Mucosa of descending colon (tissue), 3 donors: ENCODE results near the gene HYPK. TPM values are rescaled to one million over a fixed set of nuclear protein-coding genes. Genes with fewer than 3 reads are reported as not detected.

ENCODE experiments used
- ATAC-seq: fragments of 200-7000 bp; cut with Tn5 transposase; one replicate; pipeline ENCODE4 v1.9.1; 2020; ENCODE audit warnings: mild to moderate bottlenecking, moderate library complexity
- DNase-seq, 3 donors: peaks; one replicate each; pipeline ENCODE4 v3.0.0-alpha.2; 2020
- H3K36me3 ChIP-seq: fragments of 200-600 bp; one replicate; pipeline ENCODE4 v1.8.0; 2021; ENCODE audit warnings: low read depth, mild to moderate bottlenecking
- H3K4me1 ChIP-seq: fragments of 200-600 bp; one replicate; pipeline ENCODE4 v1.8.0; 2021; ENCODE audit warnings: low read depth, mild to moderate bottlenecking
- H3K4me3 ChIP-seq: fragments of 200-600 bp; one replicate; pipeline ENCODE4 v1.8.0; 2021; ENCODE audit warnings: mild to moderate bottlenecking
- H3K9me3 ChIP-seq: fragments of 200-600 bp; one replicate; pipeline ENCODE4 v1.8.0; 2021; ENCODE audit warnings: mild to moderate bottlenecking
- intact Hi-C, 2 donors: fragments of 100-400 bp; cut with DNase I in 1 of 2; cut with micrococcal nuclease in 1 of 2; formaldehyde crosslinking; loops; one replicate each; pipeline versions ENCODE4 v1.11.0 to v1.11.1; 2022; cut with DNase I, micrococcal nuclease
- total RNA-seq, 3 donors: library from RNA; stranded (reverse); fragmentation: NEBNext Ultra II Directional in 2 of 3; extraction: Animal tissue kit (Norgen Biotek cat#: 25700) in 2 of 3; gene quantifications; one replicate each; pipeline versions ENCODE4 v1.2.1 to v1.2.4, GENCODE V29; 2021 to 2023
- TF ChIP-seq, protein P1 (sequence below): fragments of 200-600 bp; IDR thresholded peaks from one replicate; pipeline ENCODE4 v1.8.0; 2022; ENCODE audit warnings: antibody characterized with exemption, mild to moderate bottlenecking
- donor health status: DM: no; HTN: no; CAD: no; lungs with moderate emphysema.
- donor health status: DM: no; HTN: no; CAD: no.
- donor health status: DM: no; HTN: yes; CAD: no.

HYPK gene
- total RNA-seq, 3 donors from 2014 or later: 10.4 to 15.5 (median 13.8) TPM

DNA sequence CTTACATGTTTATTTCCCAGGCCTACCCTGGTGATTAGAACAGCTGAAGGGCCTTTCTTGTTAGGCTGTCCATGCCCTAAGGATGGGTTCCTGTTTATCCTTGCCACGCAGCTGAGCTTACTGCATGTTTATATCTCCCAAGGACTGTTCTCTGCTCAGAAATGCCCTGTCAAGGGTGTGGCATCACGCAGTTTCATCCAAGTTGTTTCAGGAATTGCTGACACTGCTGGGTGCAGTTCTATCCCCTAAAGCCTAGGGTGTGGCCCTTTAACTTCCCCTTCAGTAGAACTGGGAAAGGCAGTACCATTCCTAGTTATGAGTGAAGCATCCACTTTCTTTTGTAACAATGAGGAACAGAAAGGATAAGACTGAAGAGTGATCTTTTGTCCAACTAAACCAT lies 28.6 kb upstream of the HYPK start:
- H3K4me3 ChIP-seq: no peak overlapping the region
- H3K36me3 ChIP-seq: peaks cover 15% of the 10 kb centered on the region
- TF ChIP-seq, protein P1, sequence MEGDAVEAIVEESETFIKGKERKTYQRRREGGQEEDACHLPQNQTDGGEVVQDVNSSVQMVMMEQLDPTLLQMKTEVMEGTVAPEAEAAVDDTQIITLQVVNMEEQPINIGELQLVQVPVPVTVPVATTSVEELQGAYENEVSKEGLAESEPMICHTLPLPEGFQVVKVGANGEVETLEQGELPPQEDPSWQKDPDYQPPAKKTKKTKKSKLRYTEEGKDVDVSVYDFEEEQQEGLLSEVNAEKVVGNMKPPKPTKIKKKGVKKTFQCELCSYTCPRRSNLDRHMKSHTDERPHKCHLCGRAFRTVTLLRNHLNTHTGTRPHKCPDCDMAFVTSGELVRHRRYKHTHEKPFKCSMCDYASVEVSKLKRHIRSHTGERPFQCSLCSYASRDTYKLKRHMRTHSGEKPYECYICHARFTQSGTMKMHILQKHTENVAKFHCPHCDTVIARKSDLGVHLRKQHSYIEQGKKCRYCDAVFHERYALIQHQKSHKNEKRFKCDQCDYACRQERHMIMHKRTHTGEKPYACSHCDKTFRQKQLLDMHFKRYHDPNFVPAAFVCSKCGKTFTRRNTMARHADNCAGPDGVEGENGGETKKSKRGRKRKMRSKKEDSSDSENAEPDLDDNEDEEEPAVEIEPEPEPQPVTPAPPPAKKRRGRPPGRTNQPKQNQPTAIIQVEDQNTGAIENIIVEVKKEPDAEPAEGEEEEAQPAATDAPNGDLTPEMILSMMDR: no peak
- no peak for ATAC-seq
- peaks cover 3% of the 10 kb centered on the region for H3K4me1 ChIP-seq
- no peaks in the 10 kb centered on the region for H3K9me3 ChIP-seq
- intact Hi-C loops: no loop called here
- no peak for DNase-seq

DNA sequence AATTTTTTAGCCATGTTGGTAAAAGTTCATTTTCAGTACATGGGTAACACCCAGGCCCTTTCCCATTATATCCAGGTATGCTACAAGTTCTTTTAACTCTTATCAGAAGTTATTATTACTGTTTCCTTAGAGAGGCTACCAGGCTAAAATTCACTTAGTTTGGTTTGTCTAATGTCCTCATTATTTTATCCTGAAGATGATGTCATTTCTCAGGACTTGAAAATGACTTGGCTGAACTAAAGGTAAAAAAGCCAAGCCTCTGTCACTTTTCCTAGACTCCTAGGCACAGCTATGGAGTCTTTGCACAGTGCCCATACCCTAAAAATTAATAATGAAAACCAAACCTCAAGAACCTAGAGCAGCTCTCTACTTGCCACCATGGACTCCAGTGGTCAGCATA lies 27.8 kb upstream of the HYPK start:
- peaks cover 15% of the 10 kb centered on the region for H3K36me3 ChIP-seq
- no peaks in the 10 kb centered on the region for H3K9me3 ChIP-seq
- intact Hi-C loops: no loop called here
- ATAC-seq (no peak), DNase-seq (no peak)
- H3K4me3 ChIP-seq: no peak overlapping the region
- TF ChIP-seq, protein P1: no peak
- H3K4me1 ChIP-seq: peaks cover 3% of the 10 kb centered on the region

DNA sequence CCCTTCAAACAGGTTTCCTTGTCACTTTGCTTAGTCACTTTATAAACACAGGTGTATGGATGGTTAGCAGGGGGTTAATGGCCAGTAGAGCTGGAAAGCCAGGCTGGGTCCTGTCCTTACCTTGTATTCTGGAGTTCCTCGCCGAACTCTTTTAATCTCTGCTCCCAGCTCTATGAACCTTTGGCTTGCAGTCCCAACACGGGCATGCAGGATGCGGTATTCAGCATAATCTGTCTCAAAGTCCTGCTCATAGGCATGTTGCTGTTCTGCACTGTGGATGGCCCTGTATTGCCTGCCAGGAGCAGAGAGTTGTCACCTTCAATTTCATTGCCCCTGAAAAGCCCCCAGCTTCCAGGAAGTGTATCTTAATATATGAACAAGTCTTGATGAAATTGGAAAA lies 26.3 kb upstream of the HYPK start:
- no peak for ATAC-seq
- TF ChIP-seq, protein P1: no peak
- H3K9me3 ChIP-seq: no peaks in the 10 kb centered on the region
- H3K4me1 ChIP-seq: peaks cover 3% of the 10 kb centered on the region
- intact Hi-C loops: no loop called here
- H3K4me3 ChIP-seq: no peak overlapping the region
- DNase-seq: no peak
- peaks cover 7% of the 10 kb centered on the region for H3K36me3 ChIP-seq

DNA sequence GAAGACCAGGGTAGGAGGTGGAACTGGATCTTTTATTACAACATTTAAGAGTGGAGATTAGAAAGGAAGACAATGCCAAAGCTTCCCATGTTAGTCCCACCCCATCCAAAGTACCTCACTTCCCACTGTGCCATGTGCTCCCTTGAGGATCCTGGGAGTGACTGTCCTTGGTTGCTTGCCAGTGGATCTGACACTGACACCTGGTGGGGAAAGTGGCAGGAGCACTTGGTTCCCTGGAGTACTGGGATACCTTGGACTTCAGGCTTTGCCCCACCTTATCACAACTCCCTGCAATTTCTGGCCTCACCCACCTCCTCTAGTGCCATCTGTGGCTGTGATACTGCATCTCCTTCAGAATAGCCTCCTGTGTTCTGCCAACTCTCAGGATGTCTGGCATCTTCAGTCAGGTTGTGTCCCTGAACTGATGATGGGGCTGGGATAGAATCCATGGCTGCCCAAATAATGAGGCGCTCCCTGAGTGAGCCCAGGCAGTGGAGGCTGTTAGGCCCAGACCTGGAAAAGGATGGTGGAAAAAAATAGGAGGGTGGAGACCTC lies 24.9 kb upstream of the HYPK start:
- DNase-seq (peak; percentile 73 to 92 (median 88)), ATAC-seq (peak; percentile 76)
- TF ChIP-seq, protein P1: no peak
- peaks cover 3% of the 10 kb centered on the region for H3K4me1 ChIP-seq
- intact Hi-C loops: no loop called here
- peak overlapping the region; percentile 45 for H3K4me3 ChIP-seq
- H3K36me3 ChIP-seq: peaks cover 1% of the 10 kb centered on the region
- H3K9me3 ChIP-seq: no peaks in the 10 kb centered on the region

DNA sequence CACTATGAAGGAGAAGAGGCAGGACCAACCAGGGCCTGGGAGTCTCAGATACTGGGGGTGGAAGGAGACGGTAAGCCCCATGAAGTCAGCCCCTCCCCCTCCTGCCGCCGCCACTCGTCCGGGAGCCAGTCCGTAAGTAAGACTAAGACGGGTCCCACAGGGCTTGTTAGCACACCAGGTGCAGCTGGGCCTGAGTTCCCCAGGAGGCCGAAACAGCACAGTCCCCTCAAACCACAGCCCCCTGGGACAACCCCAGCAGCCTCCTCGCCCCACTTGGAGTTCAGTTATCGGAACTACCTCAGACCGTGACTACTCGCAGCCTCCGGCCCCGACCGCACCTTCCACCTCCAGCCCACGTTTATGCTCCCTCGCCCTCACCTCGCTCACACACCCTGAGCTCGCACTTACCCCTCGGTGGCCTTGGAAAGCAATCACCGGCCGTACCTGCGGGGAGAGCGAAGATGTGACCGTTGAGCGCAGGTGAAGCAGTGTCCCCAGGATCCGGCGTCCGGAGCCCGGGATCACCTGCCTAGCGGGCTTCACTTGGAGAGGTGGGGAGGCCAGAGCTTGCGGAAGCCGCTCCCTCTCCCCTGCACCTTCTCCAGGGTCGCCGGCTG lies 24.2 kb upstream of the HYPK start:
- TF ChIP-seq, protein P1: no peak
- DNase-seq (peak; percentile 68 to 84 (median 74)), ATAC-seq (peak; percentile 36)
- peak overlapping the region; percentile 45 for H3K4me3 ChIP-seq
- peaks cover 3% of the 10 kb centered on the region for H3K4me1 ChIP-seq
- intact Hi-C loops: no loop called here
- H3K9me3 ChIP-seq: no peaks in the 10 kb centered on the region
- H3K36me3 ChIP-seq: no peaks in the 10 kb centered on the region
